NCI-H82 (cell line): ENCODE data around the gene RFLNA.

Experiments
- DNase-seq: peaks from one replicate; lab custom pipeline; 2025; lab: John Stamatoyannopoulos, UW

RFLNA gene

GRCh38 chr12:124361074-124361970 is 66.4 kb downstream of the RFLNA start:
- DNase-seq = no peak

GRCh38 chr12:124361996-124362395 is 67.1 kb downstream of the RFLNA start:
- DNase-seq = no peak

GRCh38 chr12:124363353-124363965 is 68.6 kb downstream of the RFLNA start:
- no peak for DNase-seq

GRCh38 chr12:124364543-124364942 is 69.7 kb downstream of the RFLNA start:
- no peak for DNase-seq
